Measurements from ENCODE around the gene DUOX1.

The DUOX1 gene

DNA sequence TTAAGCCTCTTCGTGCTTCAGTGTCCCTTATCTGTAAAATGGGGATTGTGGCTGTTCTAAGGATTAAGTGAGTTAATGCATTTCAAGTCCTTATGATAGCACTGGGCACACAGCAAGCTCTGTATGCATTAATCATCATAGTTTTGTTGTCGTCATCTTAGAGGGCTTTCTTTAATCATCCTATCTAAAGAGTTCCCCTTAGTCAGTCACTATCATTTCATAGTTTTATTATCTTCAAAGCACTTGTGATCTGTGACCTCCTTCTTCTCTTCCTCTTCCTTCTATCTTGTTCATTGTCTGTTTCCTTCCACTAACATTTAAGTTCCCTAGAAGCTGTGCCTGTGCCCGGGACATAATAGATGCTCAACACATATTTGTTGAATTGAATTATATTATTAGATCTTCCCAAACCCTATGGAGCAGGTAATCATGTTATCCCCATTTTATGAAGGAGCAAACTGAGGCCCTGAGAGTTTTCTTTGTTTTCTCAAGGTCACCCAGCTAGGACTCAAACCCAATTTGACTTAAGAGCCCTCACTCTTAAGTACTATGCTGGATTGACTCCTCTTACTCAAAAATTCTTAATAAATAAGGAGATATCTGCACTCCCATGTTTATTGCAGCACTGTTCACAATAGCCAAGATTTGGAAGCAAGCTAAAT lies 40.0 kb upstream of the DUOX1 start:
- Histone ChIP-seq H3K36me3 (ENCODE audit: insufficient read depth, insufficient read length, low read length) (no peaks in the 10 kb centered on the region), H3K4me3 (ENCODE audit: insufficient read length, low read depth) (no peak overlapping the region), H3K9me3 (ENCODE audit: insufficient read depth, low read length) (no peaks in the 10 kb centered on the region), H3K9ac (ENCODE audit: insufficient read length, low read depth) (no peak overlapping the region), H3K27me3 (ENCODE audit: insufficient read depth, insufficient read length) (no peaks in the 10 kb centered on the region), H3K4me1 (ENCODE audit: insufficient read depth, insufficient read length) (no peaks in the 10 kb centered on the region)
- DNase-seq (ENCODE audit: low read depth, low spot score), result no peak
- no peak for TF ChIP-seq YY1 (IDR thresholded peaks at IDR 0.05; ENCODE audit: insufficient read depth, insufficient read length)

DNA sequence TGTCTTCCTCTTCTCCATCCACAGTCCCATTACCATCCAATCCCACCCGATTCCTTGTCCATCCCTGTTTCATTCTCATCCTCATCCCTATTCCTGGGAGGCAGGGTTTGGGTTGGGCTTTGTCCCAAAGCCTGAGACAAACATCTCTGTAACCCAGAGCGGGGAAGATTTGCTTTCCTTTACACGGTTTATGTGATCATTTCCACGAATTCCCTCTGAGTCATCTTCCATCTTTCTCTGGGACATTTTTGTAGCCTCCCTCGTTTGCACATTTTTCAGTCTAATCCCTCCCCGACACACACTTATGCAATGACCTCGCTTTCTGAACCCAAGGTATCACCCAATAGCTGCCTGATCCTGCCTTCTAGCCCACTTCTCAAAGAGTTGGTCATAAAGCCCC lies 38.6 kb upstream of the DUOX1 start:
- H3K36me3 ChIP-seq (ENCODE audit: insufficient read depth, insufficient read length, low read length), result no peaks in the 10 kb centered on the region
- DNase-seq (ENCODE audit: low read depth, low spot score), result no peak
- no peaks in the 10 kb centered on the region for H3K27me3 ChIP-seq (ENCODE audit: insufficient read depth, insufficient read length)
- TF ChIP-seq YY1 (IDR thresholded peaks at IDR 0.05; ENCODE audit: insufficient read depth, insufficient read length) (no peak), ZNF274 (IDR thresholded peaks at IDR 0.05; ENCODE audit: low read depth, low read length) (no peak), SUZ12 (IDR thresholded peaks at IDR 0.05; ENCODE audit: extremely low read depth, insufficient read depth, insufficient read length) (no peak)
- no peak overlapping the region for H3K4me3 ChIP-seq (ENCODE audit: insufficient read length, low read depth)
- H3K9ac ChIP-seq (ENCODE audit: insufficient read length, low read depth), result no peak overlapping the region
- H3K9me3 ChIP-seq (ENCODE audit: insufficient read depth, low read length), result no peaks in the 10 kb centered on the region
- no peaks in the 10 kb centered on the region for H3K4me1 ChIP-seq (ENCODE audit: insufficient read depth, insufficient read length)

DNA sequence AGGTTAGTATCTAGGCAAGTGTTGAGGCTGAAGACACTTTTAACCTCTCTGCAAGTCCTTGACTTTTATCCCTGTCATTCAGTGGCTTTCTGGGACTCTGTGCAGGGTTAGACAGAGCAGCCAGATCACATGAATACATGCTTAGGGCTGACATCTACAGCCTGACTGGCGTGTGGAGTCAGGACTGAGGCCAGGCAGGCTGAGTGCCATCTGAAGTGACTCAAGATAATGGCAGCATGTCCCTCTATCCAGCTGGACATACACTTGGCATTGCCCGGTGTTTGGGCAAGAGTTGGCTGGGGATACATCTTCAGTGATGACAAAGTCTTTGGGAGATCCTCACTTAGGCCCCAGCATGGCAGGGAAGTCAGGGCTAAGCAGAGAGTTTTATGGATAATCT lies 38.2 kb upstream of the DUOX1 start:
- TF ChIP-seq ZNF274 (IDR thresholded peaks at IDR 0.05; ENCODE audit: low read depth, low read length) (no peak), SUZ12 (IDR thresholded peaks at IDR 0.05; ENCODE audit: extremely low read depth, insufficient read depth, insufficient read length) (no peak), YY1 (IDR thresholded peaks at IDR 0.05; ENCODE audit: insufficient read depth, insufficient read length) (no peak)
- no peak overlapping the region for H3K4me3 ChIP-seq (ENCODE audit: insufficient read length, low read depth)
- H3K27me3 ChIP-seq (ENCODE audit: insufficient read depth, insufficient read length), result no peaks in the 10 kb centered on the region
- no peaks in the 10 kb centered on the region for H3K9me3 ChIP-seq (ENCODE audit: insufficient read depth, low read length)
- DNase-seq (ENCODE audit: low read depth, low spot score), result no peak
- H3K9ac ChIP-seq (ENCODE audit: insufficient read length, low read depth), result no peak overlapping the region
- H3K36me3 ChIP-seq (ENCODE audit: insufficient read depth, insufficient read length, low read length), result no peaks in the 10 kb centered on the region
- no peaks in the 10 kb centered on the region for H3K4me1 ChIP-seq (ENCODE audit: insufficient read depth, insufficient read length)

DNA sequence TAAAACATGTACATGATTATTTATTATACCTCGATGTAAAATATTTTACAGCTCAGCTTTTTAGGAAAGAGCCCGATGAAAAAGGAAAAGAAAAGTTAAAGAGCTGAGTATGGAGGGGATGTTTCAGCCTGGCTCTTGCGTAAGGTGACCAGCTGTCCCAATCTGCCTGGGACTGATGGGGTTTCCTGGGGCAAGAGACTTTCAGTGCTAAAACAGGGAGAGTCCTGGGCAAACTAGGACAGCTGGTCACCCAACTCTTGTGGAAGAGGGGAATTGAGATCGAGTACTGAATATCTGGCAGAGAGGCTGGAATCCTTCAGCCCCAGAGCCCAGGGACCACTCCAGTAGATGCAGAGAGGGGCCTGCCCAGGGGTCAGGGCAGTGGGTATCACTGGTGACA lies 36.8 kb upstream of the DUOX1 start:
- Histone ChIP-seq H3K27me3 (ENCODE audit: insufficient read depth, insufficient read length) (no peaks in the 10 kb centered on the region), H3K36me3 (ENCODE audit: insufficient read depth, insufficient read length, low read length) (no peaks in the 10 kb centered on the region), H3K9me3 (ENCODE audit: insufficient read depth, low read length) (no peaks in the 10 kb centered on the region), H3K4me1 (ENCODE audit: insufficient read depth, insufficient read length) (no peaks in the 10 kb centered on the region), H3K9ac (ENCODE audit: insufficient read length, low read depth) (no peak overlapping the region), H3K4me3 (ENCODE audit: insufficient read length, low read depth) (no peak overlapping the region)
- TF ChIP-seq YY1 (IDR thresholded peaks at IDR 0.05; ENCODE audit: insufficient read depth, insufficient read length) (no peak), ZNF274 (IDR thresholded peaks at IDR 0.05; ENCODE audit: low read depth, low read length) (no peak), SUZ12 (IDR thresholded peaks at IDR 0.05; ENCODE audit: extremely low read depth, insufficient read depth, insufficient read length) (no peak)
- DNase-seq (ENCODE audit: low read depth, low spot score), result no peak

DNA sequence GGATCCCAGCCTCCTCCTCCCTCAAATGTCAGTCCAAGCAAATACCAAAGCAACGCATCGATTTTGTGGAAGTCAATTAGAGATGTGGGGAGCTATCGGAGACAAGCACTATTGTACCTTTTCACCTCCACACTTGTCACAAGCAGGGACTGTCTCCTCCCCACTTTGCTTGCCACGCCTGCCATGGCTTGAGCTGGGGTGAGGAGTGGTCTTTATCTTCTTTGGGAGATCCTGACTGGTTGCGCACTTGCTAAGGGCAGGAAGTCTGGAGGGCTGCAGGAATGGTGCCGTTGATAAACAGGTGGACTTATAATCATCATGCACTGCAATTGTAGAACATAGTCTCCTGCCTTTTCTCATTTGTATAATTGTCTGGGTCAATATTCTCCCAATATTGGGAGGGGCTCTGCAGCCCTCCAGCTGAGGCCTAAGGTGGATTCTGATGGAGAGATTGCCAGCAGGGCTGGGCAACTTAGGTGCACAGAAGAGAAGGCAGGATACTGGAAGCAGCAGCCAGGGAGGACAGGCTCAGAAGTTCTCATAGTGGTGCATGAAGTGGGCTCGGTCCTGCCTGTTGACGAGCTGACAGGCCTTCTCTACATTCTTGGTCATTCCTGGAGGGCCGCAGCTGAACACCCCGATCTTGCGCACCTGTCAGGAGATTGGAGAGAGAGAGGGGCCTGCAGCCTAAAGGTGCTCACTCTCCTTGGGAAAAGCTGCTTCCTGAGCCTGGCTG lies 36.0 kb upstream of the DUOX1 start:
- H3K36me3 ChIP-seq (ENCODE audit: insufficient read depth, insufficient read length, low read length), result no peaks in the 10 kb centered on the region
- H3K9ac ChIP-seq (ENCODE audit: insufficient read length, low read depth), result no peak overlapping the region
- TF ChIP-seq SUZ12 (IDR thresholded peaks at IDR 0.05; ENCODE audit: extremely low read depth, insufficient read depth, insufficient read length), result no peak
- H3K27me3 ChIP-seq (ENCODE audit: insufficient read depth, insufficient read length), result no peaks in the 10 kb centered on the region
- DNase-seq (ENCODE audit: low read depth, low spot score), result no peak
- no peaks in the 10 kb centered on the region for H3K9me3 ChIP-seq (ENCODE audit: insufficient read depth, low read length)
- no peaks in the 10 kb centered on the region for H3K4me1 ChIP-seq (ENCODE audit: insufficient read depth, insufficient read length)
- no peak overlapping the region for H3K4me3 ChIP-seq (ENCODE audit: insufficient read length, low read depth)

DNA sequence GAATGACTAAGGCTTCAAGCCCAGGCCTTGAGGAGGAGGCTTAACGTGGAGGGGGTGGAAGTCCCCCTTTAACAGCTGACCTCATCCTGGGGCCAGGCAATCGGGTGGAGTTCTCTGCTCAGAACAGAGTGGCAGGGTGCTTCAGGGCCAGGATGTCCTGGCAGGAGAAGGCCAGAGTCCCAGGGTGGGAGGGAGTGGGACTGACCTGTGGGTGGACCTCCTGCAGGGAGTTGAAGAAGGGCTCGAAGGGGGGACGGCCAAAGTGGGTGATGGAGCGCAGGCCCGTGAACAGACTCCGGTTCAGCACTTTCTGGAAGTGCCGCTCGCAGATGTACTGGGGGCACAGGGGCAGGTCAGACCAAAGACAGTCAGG lies 35.5 kb upstream of the DUOX1 start:
- Histone ChIP-seq H3K36me3 (ENCODE audit: insufficient read depth, insufficient read length, low read length) (no peaks in the 10 kb centered on the region), H3K9ac (ENCODE audit: insufficient read length, low read depth) (no peak overlapping the region), H3K4me1 (ENCODE audit: insufficient read depth, insufficient read length) (no peaks in the 10 kb centered on the region), H3K9me3 (ENCODE audit: insufficient read depth, low read length) (no peaks in the 10 kb centered on the region), H3K27me3 (ENCODE audit: insufficient read depth, insufficient read length) (no peaks in the 10 kb centered on the region), H3K4me3 (ENCODE audit: insufficient read length, low read depth) (no peak overlapping the region)
- DNase-seq (ENCODE audit: low read depth, low spot score), result no peak
- TF ChIP-seq ZNF274 (IDR thresholded peaks at IDR 0.05; ENCODE audit: low read depth, low read length) (no peak), SUZ12 (IDR thresholded peaks at IDR 0.05; ENCODE audit: extremely low read depth, insufficient read depth, insufficient read length) (no peak), YY1 (IDR thresholded peaks at IDR 0.05; ENCODE audit: insufficient read depth, insufficient read length) (no peak)

DNA sequence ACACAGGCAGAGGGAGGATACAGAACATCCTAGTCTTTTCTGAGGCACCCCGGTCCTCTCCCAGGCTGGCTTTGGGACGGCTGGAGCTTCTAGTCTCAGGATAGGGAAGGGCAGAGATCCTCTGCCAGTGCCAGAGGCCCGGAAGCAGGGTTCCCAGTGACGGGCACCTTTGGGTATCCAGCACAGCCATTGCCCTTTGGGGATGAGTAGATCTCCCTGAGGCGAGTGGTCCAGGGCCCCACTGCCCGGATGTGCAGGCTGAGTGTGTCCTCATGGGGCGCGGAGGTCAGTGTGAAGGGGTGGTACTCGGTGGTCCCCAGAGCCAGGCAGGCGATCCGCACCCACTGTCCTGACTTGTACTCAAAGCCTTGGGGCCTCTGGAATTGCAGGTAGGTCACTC lies 34.1 kb upstream of the DUOX1 start:
- DNase-seq (ENCODE audit: low read depth, low spot score), result no peak
- Histone ChIP-seq H3K36me3 (ENCODE audit: insufficient read depth, insufficient read length, low read length) (no peaks in the 10 kb centered on the region), H3K9me3 (ENCODE audit: insufficient read depth, low read length) (no peaks in the 10 kb centered on the region), H3K4me3 (ENCODE audit: insufficient read length, low read depth) (no peak overlapping the region), H3K4me1 (ENCODE audit: insufficient read depth, insufficient read length) (peaks cover 7% of the 10 kb centered on the region), H3K9ac (ENCODE audit: insufficient read length, low read depth) (no peak overlapping the region), H3K27me3 (ENCODE audit: insufficient read depth, insufficient read length) (no peaks in the 10 kb centered on the region)
- no peak for TF ChIP-seq SUZ12 (IDR thresholded peaks at IDR 0.05; ENCODE audit: extremely low read depth, insufficient read depth, insufficient read length)
